ENCODE data around the gene CREG1.
"Not testable (repeated sequence)": the region's sequence is repeated elsewhere in the genome, so short reads cannot be mapped to it uniquely, and the experiment has no call there.

- not testable (repeated sequence) for TF ChIP-seq POLR2A, CTCF (IDR thresholded peaks at IDR 0.05)
Measured at GRCh38 chr1:167555072-167555471, 1.5 kb upstream of the CREG1 start.

Data from gastroesophageal sphincter (tissue), 3 donors.